Measurements from ENCODE around the gene PLPPR3.

PLPPR3 gene

GRCh38 chr19:764301-764700, 57.5 kb downstream of the PLPPR3 start:
- no peak for DNase-seq (ENCODE audit: extremely low spot score)
- POLR2A ChIA-PET = no interaction called here
- TF ChIP-seq, protein P1, sequence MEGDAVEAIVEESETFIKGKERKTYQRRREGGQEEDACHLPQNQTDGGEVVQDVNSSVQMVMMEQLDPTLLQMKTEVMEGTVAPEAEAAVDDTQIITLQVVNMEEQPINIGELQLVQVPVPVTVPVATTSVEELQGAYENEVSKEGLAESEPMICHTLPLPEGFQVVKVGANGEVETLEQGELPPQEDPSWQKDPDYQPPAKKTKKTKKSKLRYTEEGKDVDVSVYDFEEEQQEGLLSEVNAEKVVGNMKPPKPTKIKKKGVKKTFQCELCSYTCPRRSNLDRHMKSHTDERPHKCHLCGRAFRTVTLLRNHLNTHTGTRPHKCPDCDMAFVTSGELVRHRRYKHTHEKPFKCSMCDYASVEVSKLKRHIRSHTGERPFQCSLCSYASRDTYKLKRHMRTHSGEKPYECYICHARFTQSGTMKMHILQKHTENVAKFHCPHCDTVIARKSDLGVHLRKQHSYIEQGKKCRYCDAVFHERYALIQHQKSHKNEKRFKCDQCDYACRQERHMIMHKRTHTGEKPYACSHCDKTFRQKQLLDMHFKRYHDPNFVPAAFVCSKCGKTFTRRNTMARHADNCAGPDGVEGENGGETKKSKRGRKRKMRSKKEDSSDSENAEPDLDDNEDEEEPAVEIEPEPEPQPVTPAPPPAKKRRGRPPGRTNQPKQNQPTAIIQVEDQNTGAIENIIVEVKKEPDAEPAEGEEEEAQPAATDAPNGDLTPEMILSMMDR (IDR thresholded peaks at IDR 0.05; ENCODE audit: control extremely low read depth, extremely low read depth, low read depth, missing control alignments) = no peak
- CTCF ChIA-PET = no interaction called here

- TF ChIP-seq, protein P1 (IDR thresholded peaks at IDR 0.05; ENCODE audit: control extremely low read depth, extremely low read depth, low read depth, missing control alignments) = no peak
- ChIA-PET POLR2A (no interaction called here), CTCF (interaction anchor here (1.4 kb wide), 1 partner anchor 30 kb away, joined by 3 read pairs; no protein-coding TSS in a partner anchor)
- no peak for DNase-seq (ENCODE audit: extremely low spot score)
Measured at GRCh38 chr19:763869-764268, 57.9 kb downstream of the PLPPR3 start.

GRCh38 chr19:763181-763580, 58.6 kb downstream of the PLPPR3 start:
- DNase-seq (ENCODE audit: extremely low spot score) = no peak
- ChIA-PET POLR2A (no interaction called here), CTCF (interaction anchor here (1.4 kb wide), 1 partner anchor 29 kb away, joined by 3 read pairs; no protein-coding TSS in a partner anchor)
- TF ChIP-seq, protein P1 (IDR thresholded peaks at IDR 0.05; ENCODE audit: control extremely low read depth, extremely low read depth, low read depth, missing control alignments) = no peak
